HG03039 (cell line): ENCODE measurements around the gene PAK5.

ENCODE experiments used
- ATAC-seq: cut with Tn5 transposase; IDR thresholded peaks from one replicate; pipeline ENCODE4 v1.9.1; 2021; ENCODE audit warnings: mild to moderate bottlenecking, moderate library complexity; ENCODE audit not compliant: unreplicated experiment

The PAK5 gene

DNA sequence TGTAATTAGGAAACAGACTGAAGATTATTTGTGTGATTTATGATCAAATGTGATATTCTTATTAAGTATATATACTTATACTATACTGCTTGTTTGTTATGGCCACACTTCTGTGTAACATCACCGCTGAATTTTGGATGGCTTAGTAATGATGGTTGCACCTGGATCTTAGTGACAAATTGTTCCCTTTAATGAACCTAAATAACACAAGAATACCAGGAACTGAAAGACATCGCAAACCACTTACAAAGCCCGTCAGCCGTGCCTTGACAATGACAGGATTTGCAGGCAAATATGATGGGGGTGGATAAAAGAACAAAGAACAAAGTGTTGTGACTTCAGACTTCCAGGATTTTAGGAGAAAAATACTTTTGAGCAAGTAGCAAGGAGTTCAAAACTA lies 257.4 kb downstream of the PAK5 start:
- no peak for ATAC-seq

DNA sequence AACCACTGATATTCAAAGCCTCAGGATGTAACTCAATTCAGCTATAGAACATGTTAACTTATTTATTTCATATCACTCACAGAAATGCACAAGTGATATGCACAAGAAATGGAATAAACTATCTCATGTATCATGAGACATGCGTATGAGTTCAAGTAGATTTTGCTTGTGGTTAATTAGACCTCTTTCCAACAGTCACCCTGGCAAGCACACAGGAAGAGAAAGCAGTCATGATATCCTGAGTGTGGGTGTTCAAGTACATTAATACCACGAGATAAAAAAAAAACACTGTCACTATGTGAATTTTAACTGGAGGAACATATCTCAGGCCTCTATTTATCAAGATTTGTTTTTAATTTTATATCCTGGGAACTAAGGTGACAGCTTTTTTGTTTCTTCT lies 260.3 kb downstream of the PAK5 start:
- ATAC-seq, result no peak

DNA sequence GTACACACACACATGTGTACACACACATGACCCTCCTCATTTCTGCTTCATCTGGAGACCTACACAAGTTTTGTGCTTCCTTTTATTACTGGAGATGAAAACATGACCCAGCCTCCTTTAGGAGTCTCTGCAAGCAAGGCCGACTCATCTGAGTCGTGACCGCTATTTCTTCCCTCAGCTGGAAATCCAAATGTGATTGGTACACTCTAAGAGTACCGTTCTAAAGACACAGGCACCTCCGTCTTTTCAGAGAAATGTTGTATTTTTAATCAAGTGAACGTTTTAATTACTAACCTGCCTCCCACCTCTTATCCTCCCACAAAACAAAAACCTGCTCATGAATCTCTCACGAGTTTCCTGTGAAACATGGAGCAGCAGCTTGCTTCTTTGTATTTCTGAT lies 261.5 kb downstream of the PAK5 start:
- no peak for ATAC-seq

DNA sequence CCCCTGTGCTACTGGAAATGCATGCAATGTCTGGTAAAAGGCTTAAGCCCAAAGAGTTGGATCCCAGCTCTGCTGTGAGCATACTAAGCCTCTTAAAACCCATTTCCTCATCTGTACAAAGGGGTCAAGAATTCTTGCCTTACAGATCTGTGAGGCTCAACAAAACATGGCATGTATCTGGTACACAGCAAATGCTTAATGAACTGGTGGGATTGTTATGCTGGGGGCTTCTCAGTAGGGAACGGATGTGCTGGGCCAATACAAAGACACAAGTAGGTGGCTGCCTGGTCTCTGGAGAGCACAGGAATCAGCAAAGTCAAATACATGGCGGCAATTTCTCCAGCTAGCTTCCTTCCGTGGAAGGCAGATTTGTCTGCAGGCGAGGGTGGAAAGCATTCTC lies 262.2 kb downstream of the PAK5 start:
- no peak for ATAC-seq

DNA sequence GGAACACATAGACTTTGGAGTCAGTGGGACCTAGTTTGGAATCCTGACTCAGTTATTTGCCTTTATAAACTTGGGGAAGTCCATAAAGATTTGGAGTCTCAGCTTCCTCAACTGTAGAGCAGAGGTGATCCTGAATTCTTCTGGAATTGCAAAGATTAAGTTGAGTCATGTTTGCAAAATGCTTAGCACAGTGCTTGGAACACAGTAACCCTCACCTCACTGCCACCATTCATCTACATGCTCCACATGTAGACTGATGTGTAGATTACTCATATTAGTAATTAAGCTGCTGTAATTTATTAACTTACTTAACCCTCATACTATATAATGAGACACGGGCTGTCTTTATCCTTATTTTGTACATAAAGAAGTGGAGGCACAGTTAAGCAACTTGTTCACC lies 263.0 kb downstream of the PAK5 start:
- ATAC-seq, result no peak

DNA sequence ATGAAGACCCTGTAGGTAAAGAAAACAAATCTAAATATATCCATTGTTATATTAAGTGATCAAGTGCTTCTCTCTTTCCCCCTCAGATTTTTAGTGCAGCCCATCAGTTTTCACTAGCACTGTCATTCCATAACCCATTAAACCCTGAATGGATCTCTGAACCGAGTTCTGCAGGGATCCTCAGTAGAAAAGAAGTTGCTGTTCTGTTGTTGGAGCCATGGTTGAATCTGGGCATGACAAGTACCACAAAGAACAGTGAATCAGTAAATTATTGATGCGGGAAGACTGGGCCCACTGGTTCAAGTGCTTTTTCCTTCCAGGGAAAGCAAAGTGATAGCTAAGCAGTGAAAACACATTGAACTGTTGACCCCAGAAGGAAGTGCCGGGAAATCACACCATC lies 264.1 kb downstream of the PAK5 start:
- ATAC-seq, result no peak

DNA sequence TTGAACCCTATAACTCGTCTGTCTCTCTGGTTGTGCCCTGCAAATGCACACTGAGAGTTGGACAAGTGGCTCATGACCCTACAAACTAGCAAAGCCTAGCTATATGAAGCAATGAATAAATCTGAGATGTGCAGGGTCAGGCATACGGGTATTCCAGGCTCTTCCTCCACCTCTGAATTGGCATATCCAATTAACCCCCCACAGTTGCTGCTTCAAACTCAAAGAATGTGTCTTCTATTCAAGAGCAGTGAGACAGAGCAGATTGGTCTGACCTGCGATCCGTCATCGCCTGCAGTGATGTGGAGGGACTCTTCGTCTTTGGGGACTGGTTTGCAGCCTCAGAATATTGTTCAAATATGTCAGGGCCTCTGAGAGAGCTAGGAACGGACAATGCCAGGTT lies 264.7 kb downstream of the PAK5 start:
- no peak for ATAC-seq

DNA sequence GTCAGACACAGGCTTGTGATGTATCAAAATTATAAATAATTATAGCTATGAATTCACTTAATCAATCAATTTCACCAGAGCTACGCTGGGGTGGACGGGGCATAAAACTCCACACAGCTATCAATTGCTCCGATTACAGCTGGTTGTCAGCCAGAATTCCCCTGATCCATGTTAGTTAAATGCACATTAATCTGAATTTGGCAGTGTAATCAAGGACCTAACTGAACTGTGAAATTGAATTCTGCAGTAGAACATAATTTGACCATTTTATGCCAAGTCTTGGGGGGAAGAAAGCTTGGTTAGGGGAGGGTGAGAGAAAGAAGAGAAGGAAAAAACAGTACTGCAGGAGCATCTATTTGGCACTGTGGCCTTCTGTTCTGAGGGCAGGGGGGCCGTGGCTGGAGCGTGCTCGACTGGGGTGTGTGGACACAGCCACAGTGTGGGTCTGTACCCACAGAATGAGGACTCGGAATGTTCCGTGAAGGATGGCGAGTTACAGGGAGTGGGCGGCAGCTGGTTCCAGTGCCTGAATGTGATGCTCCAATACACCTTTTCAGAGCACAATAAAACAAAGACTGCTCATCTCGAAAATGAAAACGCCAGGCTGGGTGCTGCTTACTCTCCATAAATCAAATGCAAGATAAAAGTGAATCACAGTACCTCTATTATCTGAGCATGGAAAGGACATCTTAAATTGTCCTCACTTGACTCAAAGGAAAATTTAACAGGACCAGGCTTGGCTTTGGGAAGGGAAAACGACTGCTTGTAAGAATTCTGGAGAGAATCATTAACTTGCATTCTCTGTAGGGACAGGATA lies 265.3 kb downstream of the PAK5 start:
- no peak for ATAC-seq

DNA sequence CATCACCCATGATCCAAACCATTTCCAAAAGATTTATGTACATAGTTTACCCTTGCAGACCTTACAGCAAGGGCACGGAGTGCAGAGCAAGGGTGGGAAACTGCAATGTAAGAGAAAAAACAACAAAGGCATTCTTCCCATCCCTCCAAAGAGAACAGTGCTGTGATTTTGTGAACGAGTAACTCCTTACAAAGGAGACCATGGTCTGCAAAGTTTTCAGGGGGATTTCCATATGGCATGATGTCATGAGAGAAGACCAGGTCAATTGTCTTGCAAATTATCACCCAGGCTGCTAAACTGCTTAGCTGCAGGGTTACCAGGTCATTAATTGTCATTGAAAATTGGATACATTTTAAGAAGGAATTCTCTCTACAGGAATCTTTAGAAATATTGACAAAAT lies 266.2 kb downstream of the PAK5 start:
- ATAC-seq, result no peak

DNA sequence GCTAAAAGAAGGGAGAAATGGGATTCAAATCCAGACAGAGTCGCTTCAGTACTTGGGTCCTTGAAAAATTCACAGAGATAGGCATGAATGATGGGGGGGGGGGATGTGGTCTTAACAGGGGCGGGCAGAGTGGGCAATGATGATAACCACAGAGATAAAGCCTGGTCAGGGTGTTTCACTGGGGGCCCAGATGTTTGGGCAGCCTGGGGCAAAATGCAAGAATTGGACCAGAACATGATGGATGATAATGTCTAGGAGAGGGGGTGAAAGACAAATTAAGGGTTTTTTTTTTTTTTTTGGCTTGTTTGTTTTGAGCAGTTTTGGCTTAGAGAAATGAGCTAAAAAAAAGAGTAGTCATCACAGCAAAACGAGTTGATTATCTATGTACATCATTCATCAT lies 267.1 kb downstream of the PAK5 start:
- no peak for ATAC-seq

DNA sequence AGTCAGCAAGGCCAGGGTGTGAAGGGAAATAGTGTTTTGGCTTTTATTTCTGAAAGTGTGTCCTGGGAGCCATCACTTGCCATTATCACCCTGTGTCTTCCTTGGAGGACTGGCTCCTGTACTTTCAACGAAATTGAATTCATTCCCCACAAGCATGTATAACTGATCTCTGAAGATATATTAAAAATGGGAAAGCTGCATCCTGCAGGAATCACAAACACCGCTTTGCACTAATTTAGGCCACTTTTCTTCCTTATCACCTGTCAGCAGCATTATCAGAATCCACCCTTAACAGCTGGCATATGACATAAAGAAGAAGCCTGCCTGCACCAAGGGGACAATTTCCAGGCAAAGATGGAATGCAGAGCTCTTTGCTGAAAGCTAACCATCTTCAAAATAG lies 268.3 kb downstream of the PAK5 start:
- ATAC-seq, result no peak

DNA sequence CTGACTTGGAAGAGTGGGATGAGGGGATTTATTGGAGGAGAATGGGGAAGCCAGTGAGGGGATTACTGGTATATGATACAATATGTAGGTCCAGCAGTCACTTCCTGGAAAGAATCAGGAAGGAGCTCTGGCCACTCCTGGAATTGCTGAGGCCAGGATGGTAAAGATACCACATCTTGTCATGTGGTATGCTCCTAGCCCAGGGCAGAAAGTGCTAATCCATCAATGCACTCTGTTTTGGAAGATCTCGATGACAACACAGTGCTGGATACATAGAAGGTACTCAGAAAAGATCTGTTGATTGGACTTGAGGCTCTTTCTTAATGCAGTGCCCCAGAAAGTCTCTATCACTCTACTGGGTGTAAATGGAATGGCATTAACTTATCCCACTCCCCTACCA lies 271.9 kb downstream of the PAK5 start:
- no peak for ATAC-seq

DNA sequence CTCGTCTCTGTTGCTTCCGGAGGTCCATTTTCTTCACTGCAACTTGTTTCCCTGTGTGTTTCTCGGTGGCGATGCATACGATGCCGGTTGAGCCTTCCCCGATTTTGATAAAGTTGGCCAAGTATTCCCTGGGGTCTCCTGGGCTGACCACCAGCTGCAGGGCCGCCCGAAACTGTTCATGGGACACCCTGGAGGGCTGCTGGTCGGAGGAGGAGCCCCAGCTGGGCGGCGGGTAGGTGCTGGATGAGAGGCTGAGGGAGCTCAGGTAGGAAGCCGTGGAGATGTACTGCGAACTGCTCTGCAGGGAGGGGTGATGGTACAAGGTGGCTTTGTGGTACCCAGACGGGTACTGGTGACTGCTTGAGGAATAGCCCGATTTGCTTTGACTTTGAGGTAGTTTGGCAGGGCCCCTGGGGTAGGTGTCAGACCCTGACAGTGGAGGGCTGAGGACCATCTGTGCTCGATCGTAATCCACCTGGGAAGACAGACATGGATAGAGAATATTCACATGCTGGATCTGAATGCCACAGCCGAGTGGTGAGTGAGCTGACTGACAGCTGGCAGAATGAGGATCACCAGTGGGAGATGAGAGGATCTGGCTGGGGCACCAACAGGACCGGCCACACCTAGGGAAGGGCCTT lies 272.8 kb downstream of the PAK5 start:
- ATAC-seq, result no peak

DNA sequence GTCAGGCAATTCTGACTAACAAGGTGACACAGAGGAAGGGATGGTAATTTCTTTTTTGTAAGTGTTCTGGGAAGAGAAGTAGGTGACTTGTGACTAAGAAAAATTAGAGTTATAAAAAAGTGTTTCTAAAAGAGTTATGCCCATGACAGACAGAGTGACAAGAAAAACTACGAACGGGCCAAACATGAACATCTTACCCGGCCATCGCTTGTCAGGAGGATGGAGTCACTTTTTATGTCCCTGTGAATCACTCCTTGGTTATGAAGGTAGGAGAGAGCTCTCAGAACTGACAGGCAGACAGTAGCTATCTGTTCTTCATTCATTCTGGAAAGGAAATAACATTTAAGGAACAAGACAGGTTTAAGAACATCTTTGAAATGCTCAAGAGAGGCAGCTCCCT lies 281.5 kb downstream of the PAK5 start:
- no peak for ATAC-seq

DNA sequence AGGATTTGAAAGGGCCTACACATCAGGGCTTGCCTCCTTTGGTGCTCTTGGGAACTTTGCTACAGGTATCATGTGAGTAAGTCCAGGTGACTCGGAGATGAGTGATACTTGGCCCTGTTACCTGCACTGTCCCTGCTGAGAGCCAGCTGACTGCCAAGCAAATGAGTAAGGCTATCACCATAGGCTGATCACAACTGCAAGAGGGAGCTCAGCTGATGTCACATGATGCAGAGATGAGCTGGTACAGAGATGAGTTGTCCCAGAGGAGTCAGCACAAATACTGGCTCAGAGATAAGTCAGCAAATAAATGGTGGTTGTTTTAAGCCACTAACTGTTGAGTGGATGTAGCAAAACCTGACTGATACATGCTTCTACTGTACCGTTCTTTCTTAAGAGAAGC lies 283.1 kb downstream of the PAK5 start:
- no peak for ATAC-seq

DNA sequence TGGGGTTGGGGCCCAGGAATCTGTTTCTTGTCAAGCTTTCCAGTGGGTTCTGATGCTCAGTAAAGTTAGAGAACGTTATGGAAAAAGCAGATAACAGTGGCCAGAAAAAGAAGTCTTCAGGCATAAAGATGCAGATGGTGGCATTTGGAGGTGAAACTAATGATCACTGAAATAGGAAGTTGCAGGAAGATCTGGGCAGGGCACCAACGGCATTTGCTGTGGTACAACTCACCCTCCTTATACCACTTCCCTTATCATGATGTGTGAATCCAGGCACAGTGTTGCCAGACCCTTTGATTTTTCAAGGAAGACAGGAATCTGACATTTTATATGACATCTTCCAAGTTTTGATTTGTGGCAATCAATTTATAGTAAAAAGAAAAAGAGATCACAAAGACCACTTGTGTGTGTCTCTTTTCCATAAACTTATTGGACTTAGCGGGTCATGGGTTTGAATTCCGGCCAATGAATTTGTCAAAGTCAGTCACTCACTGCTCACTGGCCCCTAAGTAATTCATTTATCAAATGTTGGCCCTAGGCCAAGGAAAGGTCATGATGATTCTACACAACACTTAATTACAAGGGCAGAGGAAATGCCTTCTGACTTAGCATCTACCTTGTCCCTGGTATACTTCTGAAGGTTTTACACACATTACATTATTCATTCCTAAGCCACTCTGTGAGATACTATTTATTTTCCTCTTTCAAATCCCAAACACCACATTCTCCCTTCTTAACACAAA lies 286.9 kb downstream of the PAK5 start:
- no peak for ATAC-seq

DNA sequence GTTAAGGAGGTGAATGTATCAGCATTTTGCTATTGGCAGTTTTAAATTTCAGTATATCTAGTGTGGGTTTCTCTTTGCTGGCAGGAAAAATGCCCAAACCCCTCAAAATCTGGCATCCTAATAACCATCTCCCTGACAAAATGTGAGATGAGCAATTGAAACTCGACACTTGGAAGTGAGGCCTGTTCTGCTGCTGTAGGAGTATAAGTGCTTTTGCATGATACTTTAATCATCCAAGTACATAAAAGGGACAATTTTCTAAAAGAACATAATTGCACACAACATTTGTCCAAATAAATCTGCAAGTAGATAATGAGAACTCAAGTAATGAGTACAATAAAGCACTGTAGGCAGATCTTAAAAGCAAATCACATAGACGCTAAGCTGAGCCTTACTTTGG lies 288.0 kb downstream of the PAK5 start:
- ATAC-seq, result no peak

DNA sequence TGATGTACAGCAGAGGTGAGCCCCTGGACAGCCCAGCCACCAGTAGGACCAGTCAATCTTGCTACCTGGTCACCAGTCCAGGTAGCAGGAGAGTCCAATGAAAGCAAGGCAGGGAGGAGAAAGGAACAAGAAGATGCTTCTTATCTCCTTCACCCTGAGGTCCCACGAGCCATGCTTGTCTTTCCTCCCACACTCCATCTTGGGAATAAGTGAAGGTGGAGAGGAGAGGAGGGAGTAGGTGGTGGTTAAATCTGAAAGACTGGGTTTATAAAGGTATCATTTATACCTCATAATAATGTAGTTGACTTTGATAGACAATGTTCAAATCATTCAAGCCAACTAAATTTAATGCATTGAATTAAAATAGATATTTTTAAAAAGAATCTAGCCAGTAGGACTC lies 288.6 kb downstream of the PAK5 start:
- ATAC-seq, result no peak

DNA sequence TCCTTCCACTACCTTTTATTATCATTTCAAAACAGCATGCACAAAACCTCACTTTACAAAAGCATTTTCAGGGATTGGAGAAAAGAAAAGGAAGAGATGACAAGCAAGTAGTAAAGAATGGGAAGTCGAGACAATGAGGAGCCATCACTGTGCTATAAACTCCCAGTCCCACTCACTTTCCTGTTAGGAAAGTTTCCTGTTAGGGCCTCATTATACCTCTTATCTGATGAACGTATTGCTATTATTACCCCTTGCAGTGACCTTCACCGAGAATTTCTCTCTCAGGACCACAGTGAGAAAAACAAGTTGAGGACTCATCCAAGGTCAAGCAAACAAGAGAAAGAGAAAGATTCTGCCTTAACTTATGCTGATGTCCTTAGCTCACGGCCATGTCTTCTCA lies 295.7 kb downstream of the PAK5 start:
- ATAC-seq, result no peak

DNA sequence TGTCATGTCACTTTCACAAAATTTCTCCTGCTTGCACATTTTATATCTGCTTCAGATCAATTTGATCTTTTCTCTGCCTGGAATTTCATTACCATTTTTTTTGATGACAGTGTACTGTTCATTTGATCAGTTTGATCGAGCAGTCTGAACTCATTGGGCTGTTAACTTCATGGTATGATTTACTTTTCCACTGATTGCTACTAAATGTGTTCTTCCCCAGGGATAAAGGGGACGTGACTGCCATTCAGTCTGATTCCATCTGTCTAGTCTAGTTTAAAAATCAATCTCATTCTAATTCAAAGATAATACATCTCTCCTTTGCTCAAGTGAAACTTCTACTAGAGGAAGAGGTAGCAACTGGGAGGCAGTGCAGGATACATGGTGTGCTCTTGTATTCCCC lies 303.4 kb downstream of the PAK5 start:
- ATAC-seq, result no peak

DNA sequence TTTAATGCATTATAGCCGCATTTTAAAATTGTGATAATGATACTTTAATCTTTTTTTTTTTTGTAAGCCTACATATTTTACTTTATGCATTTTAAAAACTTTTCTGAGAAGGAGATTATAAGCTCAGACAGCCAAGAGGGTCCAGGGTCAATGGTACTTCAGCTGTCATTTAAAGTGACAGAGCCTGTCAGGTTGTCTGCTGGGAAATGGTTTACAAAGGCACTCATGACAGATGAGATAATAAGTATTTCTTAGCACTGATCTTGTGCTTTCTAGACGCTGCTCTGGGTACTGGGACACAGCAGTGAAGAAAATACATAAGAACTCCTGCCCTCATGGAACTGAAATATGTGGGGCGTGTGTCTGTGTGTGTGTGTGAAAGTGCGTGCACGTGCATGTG lies 304.9 kb downstream of the PAK5 start:
- no peak for ATAC-seq
